Measurements from ENCODE around the gene RPS14.
A peak's percentile ranks its signal among the peaks of the same experiment; 100 is the strongest.

RPS14 gene

DNA sequence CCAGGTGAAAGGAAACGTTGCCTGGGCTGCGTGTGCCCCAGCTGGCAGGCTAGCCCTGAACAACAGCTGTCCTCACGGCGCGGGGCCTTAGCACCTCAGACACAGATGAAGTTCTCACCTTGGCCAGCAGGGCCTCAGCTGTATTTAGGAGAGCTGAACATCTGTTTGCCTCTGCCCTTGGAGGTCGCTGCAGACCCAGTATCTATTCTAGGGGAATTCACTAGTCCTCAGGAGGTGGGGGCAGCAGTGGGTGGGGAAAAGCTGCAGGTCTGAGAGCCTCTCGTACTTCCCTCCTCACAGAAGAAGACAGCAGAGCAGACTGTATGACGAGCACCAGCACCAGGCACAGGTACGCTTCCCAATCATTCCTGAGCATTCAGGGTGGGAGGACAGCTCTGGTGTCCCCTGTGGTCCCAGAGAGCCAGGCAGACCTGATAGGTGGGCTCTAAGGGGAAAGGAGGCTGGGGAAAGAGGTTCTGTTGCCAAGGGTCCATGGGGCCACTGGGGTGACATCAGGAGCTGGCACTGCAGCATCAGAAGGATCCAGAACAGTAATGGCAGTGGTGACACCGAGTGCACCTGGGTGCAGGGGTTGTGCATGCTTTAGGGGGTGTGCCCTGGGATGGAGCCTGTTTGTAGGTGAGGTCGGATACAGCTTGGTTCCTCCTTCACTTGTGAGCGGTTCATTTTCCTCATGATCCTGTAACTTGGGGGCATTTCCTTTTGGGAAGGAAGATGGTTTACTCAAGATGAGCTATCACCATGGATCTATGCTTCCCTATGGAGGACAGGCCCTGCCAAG, 50.6 kb downstream of the RPS14 start:
- ChIA-PET CTCF (interaction anchor here (0.9 to 14.3 kb wide), 25 partner anchors 8 to 187 kb away, joined by 3 to 222 read pairs (median 6); partner anchors contain the start of genes CD74 and RPS14), POLR2A (interaction anchor here (0.6 to 5.6 kb wide), 11 partner anchors 8 to 51 kb away, joined by 3 to 63 read pairs (median 6); partner anchors contain the start of genes CD74 and RPS14)
- peak; percentile 75 for TF ChIP-seq CTCF (IDR thresholded peaks at IDR 0.05; ENCODE audit: control extremely low read depth, extremely low read depth, low read depth, missing control alignments)
- peak; percentile 82 for DNase-seq (ENCODE audit: extremely low spot score)

DNA sequence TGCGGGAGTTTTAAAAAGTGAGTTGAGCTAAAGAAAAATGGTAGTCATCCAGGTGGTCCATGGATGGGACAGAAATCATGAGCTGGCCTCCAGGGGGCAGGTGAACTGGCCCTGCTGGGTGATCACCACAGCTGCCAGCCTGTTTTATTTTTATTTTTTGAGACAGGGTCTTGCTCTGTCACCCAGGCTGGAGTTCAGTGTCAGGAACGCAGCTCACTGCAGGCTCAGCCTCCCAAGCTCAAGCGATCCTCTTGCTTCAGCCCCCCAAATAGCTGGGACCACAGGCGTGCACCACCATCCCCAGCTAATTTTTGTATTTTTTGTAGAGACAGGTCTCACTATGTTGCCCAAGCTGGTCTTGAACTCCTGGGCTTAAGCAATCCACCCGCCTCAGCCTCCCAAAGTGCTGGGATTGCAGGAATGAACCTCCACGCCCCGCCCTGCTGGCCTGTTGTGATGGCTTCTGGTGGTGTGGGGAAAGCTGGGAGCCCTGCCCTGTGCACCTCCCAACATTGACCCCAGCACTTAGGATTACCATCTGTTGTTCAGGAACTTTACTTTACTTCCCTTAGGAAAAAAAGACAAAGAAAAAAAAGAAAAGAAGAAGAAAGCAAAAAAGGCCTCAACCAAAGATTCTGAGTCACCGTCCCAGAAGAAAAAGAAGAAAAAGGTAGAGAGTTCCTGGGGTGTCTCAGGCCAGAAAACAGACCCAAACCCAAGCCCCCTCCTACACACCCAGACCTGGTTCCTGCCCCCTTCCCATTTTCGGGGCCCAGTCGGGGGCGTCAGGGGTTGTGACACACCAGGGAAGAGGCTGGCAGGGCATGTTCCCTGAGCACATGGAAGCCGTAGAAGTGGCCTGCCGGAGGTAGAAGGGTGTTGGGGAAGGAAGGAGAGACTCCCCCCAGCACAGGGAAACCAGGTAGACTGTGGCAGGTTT, 51.5 kb downstream of the RPS14 start:
- no peak for DNase-seq (ENCODE audit: extremely low spot score)
- TF ChIP-seq CTCF (IDR thresholded peaks at IDR 0.05; ENCODE audit: control extremely low read depth, extremely low read depth, low read depth, missing control alignments) = no peak
- ChIA-PET CTCF (interaction anchor here (1.0 to 14.3 kb wide), 26 partner anchors 9 to 186 kb away, joined by 3 to 222 read pairs (median 6); partner anchors contain the start of genes CD74 and RPS14), POLR2A (interaction anchor here (0.8 to 5.6 kb wide), 10 partner anchors 9 to 52 kb away, joined by 3 to 63 read pairs (median 10); partner anchors contain the start of genes CD74 and RPS14)

DNA sequence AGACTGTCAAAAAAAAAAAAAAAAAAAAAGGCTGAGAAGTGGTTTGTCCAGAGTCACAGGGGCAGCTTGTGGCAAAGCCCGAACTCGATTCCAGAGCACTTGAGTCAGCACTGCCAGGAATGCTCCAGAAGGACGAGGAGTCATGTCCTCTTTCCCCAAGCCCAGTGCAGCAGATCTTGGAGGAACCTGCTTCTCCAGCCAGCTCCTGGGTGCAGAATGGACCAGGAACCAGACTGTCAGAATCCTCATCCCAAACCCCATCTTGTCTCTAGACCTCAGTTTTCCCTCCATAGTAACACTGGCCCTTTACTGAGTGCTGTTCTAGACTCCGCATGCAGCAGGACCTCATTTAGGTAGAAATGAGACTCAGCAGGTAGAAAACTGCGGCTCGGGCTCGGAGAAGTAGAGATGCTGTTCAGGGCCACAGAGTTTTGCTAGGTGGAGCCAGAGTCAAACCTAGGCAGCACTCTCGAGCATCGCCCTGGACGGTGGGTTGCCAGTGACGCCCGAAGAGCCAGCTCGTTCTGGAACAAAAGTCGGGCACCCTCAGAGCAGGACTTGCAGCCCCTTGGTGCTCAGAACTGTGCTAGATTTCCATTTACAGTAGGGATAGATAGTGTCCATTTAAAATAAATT, 52.3 kb downstream of the RPS14 start:
- POLR2A ChIA-PET = interaction anchor here (0.6 to 5.6 kb wide), 10 partner anchors 9 to 264 kb away, joined by 3 to 63 read pairs (median 10); partner anchors contain the start of gene CD74

GRCh38 chr5:150396267-150396666, 53.3 kb downstream of the RPS14 start:
- ChIA-PET POLR2A (interaction anchor here (1.3 to 5.6 kb wide), 5 partner anchors 8 to 40 kb away, joined by 3 to 63 read pairs (median 11); partner anchors contain the start of gene CD74), CTCF (interaction anchor here (0.9 to 14.3 kb wide), 10 partner anchors 10 to 164 kb away, joined by 3 to 222 read pairs (median 4); partner anchors contain the start of gene RPS14)
- TF ChIP-seq CTCF (IDR thresholded peaks at IDR 0.05; ENCODE audit: control extremely low read depth, extremely low read depth, low read depth, missing control alignments) = no peak
- no peak for DNase-seq (ENCODE audit: extremely low spot score)

More for the DNA sequence above, 52.3 kb downstream of the RPS14 start:
- no peak for TF ChIP-seq CTCF (IDR thresholded peaks at IDR 0.05; ENCODE audit: control extremely low read depth, extremely low read depth, low read depth, missing control alignments)
- CTCF ChIA-PET = interaction anchor here (0.9 to 14.3 kb wide), 17 partner anchors 9 to 185 kb away, joined by 3 to 222 read pairs (median 4); partner anchors contain the start of genes CD74 and RPS14
- DNase-seq (ENCODE audit: extremely low spot score) = no peak

- ChIA-PET POLR2A (interaction anchor here (0.6 to 2.9 kb wide), 4 partner anchors 7 to 41 kb away, joined by 3 to 11 read pairs (median 8); partner anchors contain the start of gene CD74), CTCF (interaction anchor here (1.2 to 14.3 kb wide), 6 partner anchors 9 to 39 kb away, joined by 3 to 222 read pairs (median 6); no protein-coding TSS in a partner anchor)
- DNase-seq (ENCODE audit: extremely low spot score) = no peak
- no peak for TF ChIP-seq CTCF (IDR thresholded peaks at IDR 0.05; ENCODE audit: control extremely low read depth, extremely low read depth, low read depth, missing control alignments)
Observed at GRCh38 chr5:150395688-150395975, 53.9 kb downstream of the RPS14 start.
